ENCODE results near the gene TPCN2. TPM values are rescaled to one million over a fixed set of nuclear protein-coding genes. Genes with fewer than 3 reads are reported as not detected.

Gene TPCN2
- total RNA-seq, 1 experiment from 2014 or later, result 20.6 TPM

DNA sequence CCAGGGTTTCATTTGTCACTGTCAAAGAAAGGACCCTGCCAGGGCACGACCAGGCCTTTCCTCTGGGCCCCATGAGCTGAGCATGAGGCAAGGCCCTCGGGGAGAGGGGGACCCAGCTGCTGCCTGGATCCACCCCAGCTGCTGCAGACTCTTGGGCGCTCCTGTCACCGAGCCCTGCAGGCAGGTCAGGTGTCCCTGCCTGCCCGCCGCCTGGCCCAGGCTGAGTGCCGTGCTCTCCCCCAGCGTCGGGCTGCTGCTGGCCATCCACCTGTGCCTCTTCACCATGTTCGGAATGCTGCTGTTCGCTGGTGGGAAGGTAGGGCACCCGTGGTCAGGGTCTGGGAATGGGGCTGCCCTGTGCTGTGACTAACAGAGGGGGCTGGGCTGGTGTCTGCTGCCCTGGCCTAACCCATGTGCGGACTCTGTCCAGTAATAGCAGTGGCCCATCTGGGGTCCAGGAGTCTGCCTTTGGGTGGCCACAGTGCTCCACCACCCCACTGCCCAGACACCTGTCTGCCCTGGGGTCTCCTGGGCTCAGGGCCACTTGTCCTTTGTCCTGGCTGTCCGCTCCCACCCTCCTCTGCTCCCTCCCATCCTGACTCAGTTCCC, 15.0 kb downstream of the TPCN2 start:
- DNase-seq (ENCODE audit: low read depth, low spot score) (no peak), ATAC-seq (no peak)
- POLR2A ChIA-PET, result interaction anchor here (0.6 kb wide), 1 partner anchor 28 kb away, joined by 3 read pairs; no protein-coding TSS in a partner anchor
- intact Hi-C loops (cut with micrococcal nuclease; ENCODE audit: unreplicated experiment) (no loop called here), in situ Hi-C loops (cut with HindIII; ENCODE audit: low pct_unique_long_range_greater_than_20kb, low sequenced_read_pairs) (no loop called here)
- H3K4me1 ChIP-seq (ENCODE audit: control insufficient read depth, insufficient read depth, low read length), result no peaks in the 10 kb centered on the region
- no peak overlapping the region for H3K4me3 ChIP-seq (ENCODE audit: low read depth in 2 of 2, low read length in 2 of 2)
- CTCF ChIA-PET, result interaction anchor here (1.0 kb wide), 1 partner anchor 23 kb away, joined by 5 read pairs; no protein-coding TSS in a partner anchor
- H3K27ac ChIP-seq (ENCODE audit: low read length), result no peak overlapping the region
- no peak for TF ChIP-seq SIN3A (IDR thresholded peaks at IDR 0.05; ENCODE audit: borderline replicate concordance, insufficient read depth, low read depth, low read length)
- no peaks in the 10 kb centered on the region for H3K9me3 ChIP-seq (ENCODE audit: control insufficient read depth, insufficient read depth, low read depth, low read length)
- no TSS peak for BruUV-seq (replicated peaks)
- no peaks in the 10 kb centered on the region for H3K27me3 ChIP-seq (ENCODE audit: control insufficient read depth, insufficient read depth, low read length)
- no peaks in the 10 kb centered on the region for H3K36me3 ChIP-seq (ENCODE audit: control insufficient read depth, insufficient read depth, low read length)

DNA sequence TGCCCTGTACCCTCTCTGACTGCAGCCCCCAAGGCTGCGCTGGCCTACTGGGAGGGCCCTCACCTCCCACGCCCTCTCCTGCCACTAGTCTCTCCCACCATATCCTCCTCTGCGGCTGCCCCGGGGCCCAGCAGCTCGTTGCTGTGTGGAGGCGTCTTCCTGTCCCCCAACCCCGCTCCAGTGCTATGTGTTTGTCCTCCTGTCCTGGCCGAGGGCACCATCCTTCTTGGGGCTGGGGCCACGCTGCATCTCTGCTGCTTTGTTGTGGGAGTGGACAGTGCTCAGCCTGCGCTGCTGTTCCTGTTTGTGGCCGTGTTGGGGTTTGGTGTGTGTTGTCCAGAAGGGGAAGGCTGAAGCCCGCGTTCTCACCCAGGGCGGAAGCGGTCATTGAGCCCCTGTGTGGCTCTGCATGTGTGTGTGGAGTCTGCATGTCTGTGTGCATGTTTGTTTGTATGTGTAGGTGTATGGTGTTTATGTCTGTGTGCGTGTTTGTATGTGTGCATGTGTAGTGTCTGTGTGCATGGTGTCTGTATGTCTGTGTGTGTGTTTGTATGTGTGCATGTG, 15.7 kb downstream of the TPCN2 start:
- in situ Hi-C loops (cut with HindIII; ENCODE audit: low pct_unique_long_range_greater_than_20kb, low sequenced_read_pairs), result no loop called here
- intact Hi-C loops (cut with micrococcal nuclease; ENCODE audit: unreplicated experiment), result no loop called here
- CTCF ChIA-PET, result no interaction called here
- DNase-seq (ENCODE audit: low read depth, low spot score), result no peak
- no TSS peak for BruUV-seq (replicated peaks)
- Histone ChIP-seq H3K9me3 (ENCODE audit: control insufficient read depth, insufficient read depth, low read depth, low read length) (no peaks in the 10 kb centered on the region), H3K27ac (ENCODE audit: low read length) (no peak overlapping the region), H3K4me1 (ENCODE audit: control insufficient read depth, insufficient read depth, low read length) (no peaks in the 10 kb centered on the region), H3K27me3 (ENCODE audit: control insufficient read depth, insufficient read depth, low read length) (no peaks in the 10 kb centered on the region), H3K4me3 (ENCODE audit: low read depth in 2 of 2, low read length in 2 of 2) (no peak overlapping the region), H3K36me3 (ENCODE audit: control insufficient read depth, insufficient read depth, low read length) (no peaks in the 10 kb centered on the region)
- TF ChIP-seq TCF7L2 (IDR thresholded peaks at IDR 0.05; ENCODE audit: low read depth, low read length), result no peak
- TF ChIP-seq POLR2AphosphoS5 (IDR thresholded peaks at IDR 0.05; ENCODE audit: low read depth, low read length), result no peak
- no peak for TF ChIP-seq SIN3A (IDR thresholded peaks at IDR 0.05; ENCODE audit: borderline replicate concordance, insufficient read depth, low read depth, low read length)
- TF ChIP-seq CTCF (IDR thresholded peaks at IDR 0.05), result no peak
- no peak for TF ChIP-seq REST (IDR thresholded peaks at IDR 0.05; ENCODE audit: insufficient read depth in 1 of 2, low read depth in 2 of 2, low read length in 1 of 2)
- ATAC-seq, result no peak
- POLR2A ChIA-PET, result no interaction called here

DNA sequence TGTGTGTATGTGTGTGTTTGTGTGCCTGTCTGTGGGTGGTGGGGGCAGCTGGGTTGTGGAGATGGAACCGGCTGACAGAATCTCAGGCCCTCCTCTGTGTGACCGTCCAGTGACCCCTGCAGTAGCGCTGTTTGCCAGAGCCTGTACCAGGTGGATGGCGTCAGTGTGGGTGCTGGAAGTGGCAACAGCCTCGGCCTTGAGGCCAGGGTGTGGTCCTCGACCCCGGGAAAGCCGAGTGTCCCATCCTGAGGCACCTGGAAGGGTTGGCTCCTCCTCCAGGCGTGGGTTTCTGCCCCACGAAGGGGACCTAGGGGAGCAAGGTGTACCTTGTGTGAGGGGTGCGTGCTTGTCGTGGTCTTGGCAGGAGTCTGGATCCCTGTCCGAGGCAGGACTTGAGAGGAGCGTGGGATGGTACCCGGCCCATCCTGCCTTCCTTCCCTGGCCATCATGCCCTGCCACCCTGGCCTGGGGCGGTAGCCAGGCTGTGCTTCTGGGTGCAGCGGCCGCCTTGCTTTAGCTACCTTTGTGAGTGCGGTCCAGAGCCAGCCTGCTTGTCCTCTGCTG, 16.5 kb downstream of the TPCN2 start:
- Histone ChIP-seq H3K9me3 (ENCODE audit: control insufficient read depth, insufficient read depth, low read depth, low read length) (no peaks in the 10 kb centered on the region), H3K27ac (ENCODE audit: low read length) (no peak overlapping the region), H3K4me3 (ENCODE audit: low read depth in 2 of 2, low read length in 2 of 2) (no peak overlapping the region), H3K4me1 (ENCODE audit: control insufficient read depth, insufficient read depth, low read length) (no peaks in the 10 kb centered on the region), H3K36me3 (ENCODE audit: control insufficient read depth, insufficient read depth, low read length) (no peaks in the 10 kb centered on the region), H3K27me3 (ENCODE audit: control insufficient read depth, insufficient read depth, low read length) (no peaks in the 10 kb centered on the region)
- TF ChIP-seq TCF7L2 (IDR thresholded peaks at IDR 0.05; ENCODE audit: low read depth, low read length) (no peak), REST (IDR thresholded peaks at IDR 0.05; ENCODE audit: insufficient read depth in 1 of 2, low read depth in 2 of 2, low read length in 1 of 2) (no peak), SIN3A (IDR thresholded peaks at IDR 0.05; ENCODE audit: borderline replicate concordance, insufficient read depth, low read depth, low read length) (no peak), POLR2AphosphoS5 (IDR thresholded peaks at IDR 0.05; ENCODE audit: low read depth, low read length) (no peak), CTCF (IDR thresholded peaks at IDR 0.05) (no peak)
- in situ Hi-C loops (cut with HindIII; ENCODE audit: low pct_unique_long_range_greater_than_20kb, low sequenced_read_pairs) (no loop called here), intact Hi-C loops (cut with micrococcal nuclease; ENCODE audit: unreplicated experiment) (no loop called here)
- CTCF ChIA-PET, result no interaction called here
- POLR2A ChIA-PET, result no interaction called here
- BruUV-seq (replicated peaks), result TSS peak; percentile 77
- ATAC-seq, result no peak
- no peak for DNase-seq (ENCODE audit: low read depth, low spot score)
